K562 (cell line): Measurements from ENCODE around the gene RPLP2. TPM values are rescaled to one million over a fixed set of nuclear protein-coding genes. Genes with fewer than 3 reads are reported as not detected.

ENCODE experiments used
- ATAC-seq: fragments of 200-7000 bp; cut with Tn5 transposase; 3 replicates; pipeline ENCODE4 v1.9.1; 2020; ENCODE audit warnings: moderate library complexity
- BruUV-seq: library from RNA; stranded (reverse); fragments of 400-500 nt; replicated peaks from 2 replicates; lab custom pipeline; 2021; lab: Mats Ljungman, UMichigan
- CTCF ChIA-PET: fragments of 300-600 bp; formaldehyde crosslinking; extraction: SDS; loops from one replicate; lab custom pipeline; 2021; ENCODE audit warnings: low intra/inter-chr PET ratio; lab: Yijun Ruan, JAX
- POLR2A ChIA-PET: fragments of 300-600, 350-650 bp; sonication (Branson Sonifier 250); formaldehyde crosslinking; extraction: SDS; loops from one replicate; lab custom pipeline; 2021; ENCODE audit warnings: antibody characterized with exemption, inconsistent platforms; lab: Yijun Ruan, JAX
- DNase-seq, 4 experiments: peaks; one replicate each; pipeline versions ENCODE4 v3.0.0 to v3.0.0-alpha.2; 2011 to 2018; ENCODE audit warnings: low spot score in 3 of 4, mixed read lengths in 3 of 4; ENCODE audit errors: extremely low read depth in 1 of 4
- FAIRE-seq: peaks from 2 replicates; lab custom pipeline; 2011; peaks lifted over from hg19 to GRCh38; lab: Jason Lieb, UNC
- H2AFZ ChIP-seq: 2 replicates; pipeline ENCODE4 v1.6.0; 2011; ENCODE audit warnings: low read depth, low read length, control low read depth, inconsistent platforms
- H3K27ac ChIP-seq: fragments of 200-600 bp; 3 replicates; pipeline ENCODE4 v1.8.0; 2011; ENCODE audit warnings: low read depth, mild to moderate bottlenecking, control low read depth, inconsistent platforms, low read length, moderate library complexity, mixed read lengths; ENCODE audit errors: extremely low read depth
- H3K27me3 ChIP-seq, 2 experiments: fragments of 300-600 bp in 1 of 2; 2 replicates in 1 of 2; 3 replicates in 1 of 2; pipeline versions ENCODE4 v1.6.0 to v1.8.0; 2011; ENCODE audit warnings: inconsistent platforms in 2 of 2, low read length in 2 of 2, mild to moderate bottlenecking in 1 of 2, mixed read lengths in 1 of 2, moderate library complexity in 1 of 2; ENCODE audit not compliant: control insufficient read depth in 2 of 2, insufficient read depth in 2 of 2
- H3K36me3 ChIP-seq: fragments of 300-600 bp; 3 replicates; pipeline ENCODE4 v1.8.0; 2011; ENCODE audit warnings: mild to moderate bottlenecking, low read length, inconsistent platforms; ENCODE audit not compliant: control insufficient read depth, insufficient read depth
- H3K4me1 ChIP-seq, 2 experiments: fragments of 200-600 bp in 1 of 2; replicated peaks in 1 of 2; 2 replicates in 1 of 2; 3 replicates in 1 of 2; pipeline versions ENCODE4 v1.5.1 to v1.8.0; 2011; ENCODE audit warnings: inconsistent platforms in 2 of 2, low read length in 2 of 2, mild to moderate bottlenecking in 1 of 2, mixed read lengths in 1 of 2, moderate library complexity in 1 of 2; ENCODE audit not compliant: control insufficient read depth in 2 of 2, insufficient read depth in 2 of 2
- H3K4me2 ChIP-seq: 2 replicates; pipeline ENCODE4 v1.6.1; 2011; ENCODE audit warnings: low read length, control low read depth, inconsistent platforms, mixed read lengths; ENCODE audit not compliant: insufficient read depth
- H3K4me3 ChIP-seq: fragments of 200-600 bp; sonication (generic), shearing (Covaris generic); 2 replicates; pipeline ENCODE4 v1.5.1; 2016; ENCODE audit warnings: control low read depth, inconsistent platforms
- H3K79me2 ChIP-seq: fragments of 200-600 bp; 3 replicates; pipeline ENCODE4 v1.8.0; 2011; ENCODE audit warnings: low read length, inconsistent platforms; ENCODE audit not compliant: control insufficient read depth, insufficient read depth
- H3K9ac ChIP-seq, 2 experiments: 2 replicates each; pipeline versions ENCODE4 v1.6.0 to v1.6.1; 2011; ENCODE audit warnings: low read depth in 2 of 2, low read length in 2 of 2, control low read depth in 1 of 2, inconsistent platforms in 1 of 2, mild to moderate bottlenecking in 1 of 2, mixed read lengths in 1 of 2; ENCODE audit not compliant: insufficient read depth in 1 of 2
- H3K9me1 ChIP-seq: one replicate; pipeline ENCODE4 v1.6.0; 2011; ENCODE audit warnings: inconsistent platforms, mild to moderate bottlenecking, low read length, moderate library complexity; ENCODE audit not compliant: control insufficient read depth, insufficient read depth
- H3K9me3 ChIP-seq: replicated peaks from 2 replicates; pipeline ENCODE4 v1.5.1; 2011; ENCODE audit warnings: low read depth, low read length, inconsistent platforms; ENCODE audit not compliant: control insufficient read depth, insufficient read depth
- H4K20me1 ChIP-seq: replicated peaks from 2 replicates; pipeline ENCODE4 v1.6.1; 2011; ENCODE audit warnings: low read length, inconsistent platforms, mixed read lengths; ENCODE audit not compliant: control insufficient read depth, insufficient read depth
- CAMTA2 ChIP-seq: fragments of 250-450 bp; sonication (Bioruptor Pico); conservative IDR thresholded peaks from 2 replicates; pipeline ENCODE4 v1.5.1; 2022
- CREB5 ChIP-seq: fragments of 250-450 bp; sonication (Bioruptor Pico); IDR thresholded peaks from 2 replicates; pipeline ENCODE4 v1.5.0; 2020; ENCODE audit warnings: mild to moderate bottlenecking
- CUX1 ChIP-seq: fragments of 200-800 bp; sonication (Bioruptor generic); IDR thresholded peaks from 2 replicates; pipeline ENCODE4 v1.6.1; 2016; ENCODE audit warnings: missing genetic modification characterization, missing compliant biosample characterization
- HEY1 ChIP-seq: fragments of 250-450 bp; sonication (Bioruptor Pico); IDR thresholded peaks from 2 replicates; pipeline ENCODE4 v1.5.0; 2020; ENCODE audit warnings: mild to moderate bottlenecking, moderate library complexity, borderline replicate concordance
- HMGXB4 ChIP-seq: sonication (generic); formaldehyde crosslinking; IDR thresholded peaks from 2 replicates; pipeline ENCODE4 v1.8.1; 2023; ENCODE audit warnings: mild to moderate bottlenecking, missing genetic modification reagents
- MTA1 ChIP-seq: fragments of 450-650 bp; IDR thresholded peaks from 2 replicates; pipeline ENCODE4 v1.6.1; 2017; ENCODE audit warnings: borderline replicate concordance
- POLR2G ChIP-seq: fragments of 200-400 bp; formaldehyde crosslinking; IDR thresholded peaks from 2 replicates; pipeline ENCODE4 v1.6.1; 2017; ENCODE audit warnings: low read depth, mild to moderate bottlenecking, antibody characterized with exemption, low read length, moderate library complexity
- TFAP4 ChIP-seq: sonication (generic); formaldehyde crosslinking; IDR thresholded peaks from 2 replicates; pipeline ENCODE4 v1.8.0; 2022; ENCODE audit warnings: missing genetic modification reagents, mild to moderate bottlenecking, moderate library complexity, borderline replicate concordance
- ZC3H4 ChIP-seq: sonication (generic); formaldehyde crosslinking; IDR thresholded peaks from 2 replicates; pipeline ENCODE4 v1.9.0; 2021; ENCODE audit warnings: missing genetic modification reagents, borderline replicate concordance
- ZFP30 ChIP-seq: fragments of 250-450 bp; sonication (Bioruptor Pico); IDR thresholded peaks from 2 replicates; pipeline ENCODE4 v1.8.0; 2022; ENCODE audit warnings: moderate library complexity, mild to moderate bottlenecking, inconsistent platforms, borderline replicate concordance
- WGBS: fragments of 100-300 bp; shearing (Covaris generic); methylation state at CpG from one replicate; pipeline ENCODE4 v1.1.6; 2016; ENCODE audit warnings: low coverage, mixed read lengths; ENCODE audit not compliant: insufficient coverage; ENCODE audit errors: missing lambda C conversion rate; 5-methylcytosine and 5-hydroxymethylcytosine counted together
- in situ Hi-C: fragments of 300-500 bp; cut with MboI; formaldehyde crosslinking; loops from 4 replicates; pipeline ENCODE4 v1.15.0; 2018; ENCODE audit warnings: inconsistent platforms, mixed read lengths
- intact Hi-C: fragments of 100-400 bp; cut with micrococcal nuclease; formaldehyde crosslinking; loops from 2 replicates; pipeline ENCODE4 v1.14.2; 2022
- polyA plus RNA-seq, 8 experiments: library from polyadenylated mRNA; depleted of rRNA in 4 of 8; stranded (reverse) in 5 of 8; unstranded in 3 of 8; fragments of >200 nt; fragmentation: Nextera tagmentation in 2 of 8; fragmentation: Illumina TruSeq in 1 of 8; extraction: Ambion mirVana in 2 of 8; extraction: Trizol in 1 of 8; gene quantifications; 2 replicates each; pipeline versions ENCODE4 v1.2.1 to v1.2.3, GENCODE V29; 2011 to 2014; ENCODE audit warnings: inconsistent platforms in 1 of 8, missing spikeins in 1 of 8
- total RNA-seq, 7 experiments: library from RNA; depleted of rRNA in 6 of 7; stranded (reverse); fragments of >200 nt in 6 of 7; fragmentation: Illumina TruSeq in 2 of 7; extraction: Trizol in 2 of 7; gene quantifications; 2 replicates each; pipeline versions ENCODE4 v1.2.1 to v1.2.3, GENCODE V29; 2011 to 2021; ENCODE audit warnings: low replicate concordance in 1 of 7

Gene RPLP2
- total and polyA plus RNA-seq, 9 of the 15 experiments (the other 6 are each of a cell fraction or from before 2014, with no cell fraction given), result 528 to 3,807 (median 1,633) TPM

- ATAC-seq (peak; percentile 38), DNase-seq (peak in 2 of 4 experiments; percentile 68 to 77), FAIRE-seq (peak; percentile 52)
- Histone ChIP-seq H3K27me3 (no peaks in the 10 kb centered on the region), H3K9me3 (no peaks in the 10 kb centered on the region), H3K27ac (peak overlapping the region; percentile 69), H3K4me3 (no peak overlapping the region), H3K4me1 (peaks cover 31 to 82% of the 10 kb centered on the region in 2 experiments), H3K9ac (peak overlapping the region; percentile 25 to 81; a peak in 2 of 4 replicates), H2AFZ (no peak overlapping the region), H3K79me2 (peaks cover 77% of the 10 kb centered on the region), H3K4me2 (no peak overlapping the region), H3K9me1 (peaks cover 4% of the 10 kb centered on the region), H3K36me3 (peaks cover 65% of the 10 kb centered on the region; the same call in 2 of the 3 replicates), H4K20me1 (peaks cover 7% of the 10 kb centered on the region)
- POLR2A ChIA-PET, result interaction anchor here (0.6 to 5.2 kb wide), 4 partner anchors 11 to 24 kb away, joined by 3 to 36 read pairs (median 4); partner anchors contain the start of genes CRACR2B and PNPLA2
- BruUV-seq, result no TSS peak
- in situ Hi-C loops (no loop called here), intact Hi-C loops (no loop called here)
- WGBS, result 53% methylated on average over 13 of the region's 17 CpGs
- CTCF ChIA-PET, result no interaction called here
- peak; percentile 40; the same call in 1 of the 2 replicates for TF ChIP-seq ZC3H4
- no peak for TF ChIP-seq CREB5 (CRISPR knock-in tag)
- TF ChIP-seq MTA1, result no peak
- no peak for TF ChIP-seq CAMTA2 (CRISPR knock-in tag)
- no peak for TF ChIP-seq ZFP30 (CRISPR knock-in tag)
- TF ChIP-seq HEY1 (CRISPR knock-in tag), result no peak
- peak; percentile 57; the same call in 1 of the 2 replicates for TF ChIP-seq TFAP4
- peak; percentile 25; the same call in 1 of the 2 replicates for TF ChIP-seq POLR2G
- no peak for TF ChIP-seq CUX1 (CRISPR knock-in tag)
- TF ChIP-seq HMGXB4 (CRISPR knock-in tag), result no peak
Measured at GRCh38 chr11:838441-839279, 28.9 kb downstream of the RPLP2 start.
